HG03025 (cell line): ENCODE results near the gene STRA6.

Source experiments
- ATAC-seq: cut with Tn5 transposase; IDR thresholded peaks from one replicate; pipeline ENCODE4 v1.9.1; 2021; ENCODE audit warnings: mild to moderate bottlenecking, moderate library complexity; ENCODE audit not compliant: unreplicated experiment, low FRiP score

The STRA6 gene

DNA sequence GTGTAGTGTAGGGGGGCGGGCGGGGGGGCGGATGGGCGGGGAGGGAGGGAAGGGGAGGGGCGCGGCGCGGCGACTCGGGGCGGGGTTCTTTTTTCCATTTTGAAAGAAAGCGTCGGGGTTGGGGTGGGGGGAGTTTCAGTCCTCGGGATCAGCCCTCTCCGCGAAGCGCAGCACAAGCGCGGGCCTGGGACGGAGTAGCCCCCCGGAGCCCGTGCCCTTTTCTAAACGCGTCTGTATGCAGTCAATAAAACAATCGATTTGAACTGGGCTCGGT is 66.1 kb downstream of the STRA6 start:
- no peak for ATAC-seq

DNA sequence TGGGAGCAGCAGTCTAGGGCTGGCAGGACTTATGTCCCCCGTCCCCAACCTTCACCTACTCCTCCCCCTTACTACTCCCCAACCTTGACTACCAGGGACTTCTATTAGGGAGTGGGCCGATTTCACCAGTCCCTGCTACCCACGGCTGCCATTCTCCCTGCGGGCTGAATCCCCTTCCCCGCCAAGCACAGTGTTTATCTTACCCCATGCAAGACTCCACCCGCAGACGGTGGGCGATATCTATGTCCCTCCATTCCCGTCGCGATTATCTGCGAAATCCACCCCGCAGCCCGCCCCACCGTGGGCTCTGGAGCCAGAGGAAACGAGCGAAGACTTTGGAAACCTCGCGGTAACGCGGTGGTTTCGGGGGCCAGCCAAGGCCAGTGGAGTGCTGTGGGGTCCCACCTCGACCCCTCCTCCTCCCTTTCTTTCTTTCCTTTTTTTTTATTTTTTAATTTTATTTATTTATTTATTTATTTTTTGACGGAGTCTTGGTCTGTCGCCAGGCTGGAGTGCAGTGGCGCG is 67.5 kb downstream of the STRA6 start:
- no peak for ATAC-seq

DNA sequence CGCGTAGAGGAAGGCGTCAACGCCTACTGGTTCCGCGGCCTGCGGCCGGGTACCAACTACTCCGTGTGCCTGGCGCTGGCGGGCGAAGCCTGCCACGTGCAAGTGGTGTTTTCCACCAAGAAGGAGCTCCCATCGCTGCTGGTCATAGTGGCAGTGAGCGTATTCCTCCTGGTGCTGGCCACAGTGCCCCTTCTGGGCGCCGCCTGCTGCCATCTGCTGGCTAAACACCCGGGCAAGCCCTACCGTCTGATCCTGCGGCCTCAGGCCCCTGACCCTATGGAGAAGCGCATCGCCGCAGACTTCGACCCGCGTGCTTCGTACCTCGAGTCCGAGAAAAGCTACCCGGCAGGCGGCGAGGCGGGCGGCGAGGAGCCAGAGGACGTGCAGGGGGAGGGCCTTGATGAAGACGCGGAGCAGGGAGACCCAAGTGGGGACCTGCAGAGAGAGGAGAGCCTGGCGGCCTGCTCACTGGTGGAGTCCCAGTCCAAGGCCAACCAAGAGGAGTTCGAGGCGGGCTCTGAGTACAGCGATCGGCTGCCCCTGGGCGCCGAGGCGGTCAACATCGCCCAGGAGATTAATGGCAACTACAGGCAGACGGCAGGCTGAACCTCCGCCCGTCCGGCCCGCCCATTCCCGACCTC is 68.1 kb downstream of the STRA6 start:
- no peak for ATAC-seq

DNA sequence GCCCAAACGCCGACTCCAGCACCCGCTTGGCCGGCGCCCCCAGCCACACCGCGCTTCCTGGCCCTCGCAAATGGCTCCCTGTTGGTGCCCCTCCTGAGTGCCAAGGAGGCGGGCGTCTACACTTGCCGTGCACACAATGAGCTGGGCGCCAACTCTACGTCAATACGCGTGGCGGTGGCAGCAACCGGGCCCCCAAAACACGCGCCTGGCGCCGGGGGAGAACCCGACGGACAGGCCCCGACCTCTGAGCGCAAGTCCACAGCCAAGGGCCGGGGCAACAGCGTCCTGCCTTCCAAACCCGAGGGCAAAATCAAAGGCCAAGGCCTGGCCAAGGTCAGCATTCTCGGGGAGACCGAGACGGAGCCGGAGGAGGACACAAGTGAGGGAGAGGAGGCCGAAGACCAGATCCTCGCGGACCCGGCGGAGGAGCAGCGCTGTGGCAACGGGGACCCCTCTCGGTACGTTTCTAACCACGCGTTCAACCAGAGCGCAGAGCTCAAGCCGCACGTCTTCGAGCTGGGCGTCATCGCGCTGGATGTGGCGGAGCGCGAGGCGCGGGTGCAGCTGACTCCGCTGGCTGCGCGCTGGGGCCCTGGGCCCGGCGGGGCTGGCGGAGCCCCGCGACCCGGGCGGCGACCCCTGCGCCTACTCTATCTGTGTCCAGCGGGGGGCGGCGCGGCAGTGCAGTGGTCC is 68.7 kb downstream of the STRA6 start:
- ATAC-seq, result no peak

DNA sequence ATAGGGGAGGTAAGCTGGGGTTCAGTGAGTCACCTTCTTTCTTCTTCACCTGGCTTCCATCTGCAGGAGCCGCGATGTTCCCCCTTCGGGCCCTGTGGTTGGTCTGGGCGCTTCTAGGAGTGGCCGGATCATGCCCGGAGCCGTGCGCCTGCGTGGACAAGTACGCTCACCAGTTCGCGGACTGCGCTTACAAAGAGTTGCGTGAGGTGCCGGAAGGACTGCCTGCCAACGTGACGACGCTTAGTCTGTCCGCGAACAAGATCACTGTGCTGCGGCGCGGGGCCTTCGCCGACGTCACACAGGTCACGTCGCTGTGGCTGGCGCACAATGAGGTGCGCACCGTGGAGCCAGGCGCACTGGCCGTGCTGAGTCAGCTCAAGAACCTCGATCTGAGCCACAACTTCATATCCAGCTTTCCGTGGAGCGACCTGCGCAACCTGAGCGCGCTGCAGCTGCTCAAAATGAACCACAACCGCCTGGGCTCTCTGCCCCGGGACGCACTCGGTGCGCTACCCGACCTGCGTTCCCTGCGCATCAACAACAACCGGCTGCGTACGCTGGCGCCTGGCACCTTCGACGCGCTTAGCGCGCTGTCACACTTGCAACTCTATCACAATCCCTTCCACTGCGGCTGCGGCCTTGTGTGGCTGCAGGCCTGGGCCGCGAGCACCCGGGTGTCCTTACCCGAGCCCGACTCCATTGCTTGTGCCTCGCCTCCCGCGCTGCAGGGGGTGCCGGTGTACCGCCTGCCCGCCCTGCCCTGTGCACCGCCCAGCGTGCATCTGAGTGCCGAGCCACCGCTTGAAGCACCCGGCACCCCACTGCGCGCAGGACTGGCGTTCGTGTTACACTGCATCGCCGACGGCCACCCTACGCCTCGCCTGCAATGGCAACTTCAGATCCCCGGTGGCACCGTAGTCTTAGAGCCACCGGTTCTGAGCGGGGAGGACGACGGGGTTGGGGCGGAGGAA is 69.6 kb downstream of the STRA6 start:
- ATAC-seq, result no peak

DNA sequence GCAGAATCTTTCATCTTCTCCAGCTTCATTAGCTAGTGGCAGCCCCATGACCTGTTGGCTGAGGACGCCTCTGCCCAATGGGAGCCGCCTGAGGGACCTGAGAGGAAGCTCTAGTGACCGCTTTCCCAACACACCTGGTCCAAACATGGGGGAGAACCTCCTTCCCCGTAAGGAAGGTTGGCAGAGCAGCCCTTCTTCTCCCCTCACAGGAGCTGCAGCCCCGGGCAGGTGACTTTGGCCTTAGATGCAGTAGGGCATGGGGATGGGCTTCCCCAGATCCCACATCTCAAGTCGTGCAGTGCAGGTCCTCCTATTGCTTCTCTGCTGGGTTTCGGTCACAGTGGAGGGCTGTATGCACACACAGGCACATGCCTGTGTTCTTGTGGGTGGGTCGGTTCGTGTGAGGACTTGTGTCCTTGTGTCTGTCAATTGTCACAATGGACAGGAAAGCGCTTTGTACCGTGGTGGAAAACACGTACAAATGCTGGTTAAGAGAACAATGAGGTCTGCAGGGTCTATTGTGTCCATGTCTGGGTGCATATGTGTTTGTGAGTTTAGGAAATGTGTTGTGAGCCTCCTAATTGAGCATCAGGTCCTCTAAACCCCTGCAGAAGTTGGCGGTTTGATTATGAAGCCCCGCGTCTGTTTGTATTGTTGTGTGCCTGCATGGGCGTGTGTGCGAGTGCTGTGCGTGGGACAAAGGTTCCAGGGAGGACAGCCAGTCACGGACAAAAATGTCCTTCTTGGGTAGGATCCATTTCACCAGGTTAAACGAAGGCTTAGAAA is 70.8 kb downstream of the STRA6 start:
- ATAC-seq, result no peak

DNA sequence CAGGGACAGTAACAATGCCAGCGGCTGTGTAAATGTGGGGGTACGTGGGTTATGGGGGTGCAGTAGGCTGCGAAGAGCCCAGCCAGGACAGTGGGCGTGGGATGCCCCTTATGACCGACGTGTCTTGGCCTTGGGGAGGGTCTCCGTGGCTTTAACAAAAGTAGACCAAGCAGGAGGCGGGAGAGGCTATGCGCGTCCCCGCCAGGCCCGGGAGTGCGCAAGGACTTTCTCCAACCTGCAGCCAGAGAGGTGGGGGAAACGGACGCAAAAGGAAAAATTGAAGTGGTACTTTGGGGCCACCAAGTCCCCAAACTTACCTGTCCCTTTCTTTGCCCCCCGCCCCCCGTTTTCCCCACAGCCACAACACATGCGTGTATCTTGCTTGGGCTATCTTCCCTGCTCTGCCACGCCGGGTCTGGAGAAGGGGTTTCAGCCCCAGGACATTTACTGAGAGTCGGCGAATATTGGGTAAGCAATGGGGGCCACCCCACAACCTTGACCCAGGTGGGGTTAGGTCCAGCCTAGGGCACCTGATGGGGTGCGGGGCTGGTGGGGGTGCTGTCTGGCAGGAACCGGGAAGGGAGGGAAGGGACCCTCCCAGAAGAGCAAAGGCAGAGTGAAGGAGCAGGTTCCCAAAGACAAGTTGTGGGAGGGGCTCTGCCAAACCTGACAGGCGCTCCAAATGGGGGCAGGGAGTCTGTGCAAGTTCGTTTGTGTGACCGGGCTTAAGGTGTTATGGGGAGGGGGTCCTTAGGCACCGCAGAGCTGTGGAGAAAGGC is 71.5 kb downstream of the STRA6 start:
- ATAC-seq, result no peak

DNA sequence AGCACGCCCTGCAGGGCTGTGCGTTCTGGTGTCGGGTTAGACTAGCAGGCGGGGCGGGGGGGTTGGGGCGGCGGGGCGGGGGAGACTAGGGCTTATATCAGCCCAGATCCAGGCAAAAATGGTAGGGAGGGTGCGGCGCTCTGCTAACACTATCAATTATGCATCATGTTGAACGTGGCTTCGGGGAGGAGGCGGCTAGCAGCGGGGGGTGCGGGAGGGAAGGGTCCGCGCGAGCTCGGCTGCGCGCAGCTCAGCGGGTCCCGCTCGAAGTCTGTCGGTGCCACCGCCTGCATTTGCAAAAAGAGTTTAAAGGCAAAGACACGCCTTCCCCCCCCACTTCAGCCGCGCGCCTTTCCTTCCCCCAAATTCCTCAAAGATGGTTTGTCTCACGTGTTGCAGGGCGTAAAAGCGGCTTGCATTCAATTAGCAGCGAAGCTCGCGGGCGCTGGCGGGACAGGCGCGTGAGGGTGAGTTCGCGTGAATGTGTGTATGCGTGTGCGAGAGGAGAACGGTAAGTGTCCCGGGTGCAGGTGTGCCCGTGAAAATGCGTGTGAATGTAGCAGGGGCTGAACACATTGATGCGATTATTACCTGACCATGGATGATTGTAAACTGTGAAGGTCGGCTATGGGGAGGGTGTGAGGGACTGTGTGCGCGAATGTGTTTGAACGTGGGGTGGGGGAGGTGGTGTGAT is 72.3 kb downstream of the STRA6 start, which contains the start of gene ISLR2:
TSS of gene ISLR2 (plus strand) at position 432 of the 694 bp plus-strand sequence. CDS start 2,169 bp downstream, outside the sequence.
- ATAC-seq, result no peak

DNA sequence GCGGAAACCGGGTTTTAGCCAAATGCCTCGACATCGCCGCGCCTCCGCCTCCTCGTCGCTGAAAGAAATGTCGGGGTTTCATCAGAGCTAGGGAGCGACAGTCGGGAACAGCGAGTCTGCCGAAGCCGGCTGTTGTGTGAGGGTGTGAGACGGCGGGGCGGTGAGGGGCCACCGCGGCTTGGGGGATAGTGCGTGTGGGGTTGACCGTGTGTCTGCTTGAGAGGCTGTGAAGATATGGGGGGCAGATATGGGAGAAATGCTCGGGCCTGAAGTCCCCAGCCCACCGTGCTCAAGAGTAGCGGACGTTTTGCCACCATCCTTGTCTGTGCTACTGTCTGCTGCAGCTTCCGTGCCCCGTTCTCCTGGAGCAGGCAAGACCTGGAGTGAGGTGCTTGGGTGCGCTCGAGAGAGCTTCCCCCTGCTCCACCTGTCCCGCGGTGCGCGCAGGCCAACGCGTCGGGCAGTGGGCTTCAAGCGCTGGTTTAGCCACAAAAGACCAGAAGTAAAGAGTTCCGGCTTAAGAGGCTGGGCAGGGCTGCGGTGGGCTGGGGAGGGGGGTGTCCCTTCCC is 72.9 kb downstream of the STRA6 start:
- ATAC-seq, result no peak
